RPMI8226 (cell line): ENCODE results near the gene SH2D5.

Experiments used
- DNase-seq: peaks from one replicate; pipeline ENCODE4 v3.0.0-alpha.2; 2015

SH2D5 gene

DNA sequence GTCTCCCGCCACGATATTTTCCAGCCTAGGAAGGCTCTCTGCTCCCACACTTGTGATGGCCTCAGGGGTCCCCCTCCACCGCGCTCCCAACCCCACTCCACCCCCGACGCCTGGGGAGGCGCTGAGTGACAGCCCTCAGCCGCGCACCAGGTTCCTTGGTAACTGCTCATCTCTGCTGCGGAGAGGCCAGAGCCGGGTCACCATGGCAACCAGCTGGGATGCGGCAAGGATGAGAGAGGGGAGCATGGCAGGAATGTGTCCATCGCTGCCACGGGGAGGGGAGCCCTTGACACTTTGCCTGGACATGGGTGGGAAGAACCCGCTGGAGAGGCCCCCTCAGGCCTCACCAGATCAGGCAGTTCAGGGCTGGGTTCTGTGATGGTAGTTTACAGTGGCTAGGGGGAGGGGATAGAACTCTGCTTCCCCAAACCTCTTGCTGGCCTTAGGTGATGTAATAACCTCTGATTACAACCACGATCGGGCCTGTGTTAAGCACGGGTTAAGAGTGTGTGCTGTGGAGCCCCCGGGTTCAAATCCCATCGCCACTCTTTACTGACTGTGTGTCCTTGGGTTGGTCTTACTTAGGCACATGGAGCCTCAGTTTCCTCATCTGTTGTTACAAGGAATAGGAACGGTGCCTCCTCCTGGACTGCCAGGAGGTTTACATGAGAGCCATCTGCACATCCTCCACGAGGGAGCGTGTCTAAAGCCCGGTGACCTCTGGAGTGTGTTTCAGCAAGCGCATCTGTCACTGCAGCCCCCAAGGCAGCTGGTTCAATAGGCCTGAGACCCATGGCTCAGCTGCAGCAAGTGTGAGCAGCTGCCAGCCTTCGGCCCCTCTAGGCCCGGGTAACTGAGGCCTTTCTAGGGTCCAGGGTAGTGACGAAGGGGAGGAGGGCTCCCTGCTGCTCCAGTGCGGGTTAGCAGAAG lies 21.0 kb downstream of the SH2D5 start:
- no peak for DNase-seq

DNA sequence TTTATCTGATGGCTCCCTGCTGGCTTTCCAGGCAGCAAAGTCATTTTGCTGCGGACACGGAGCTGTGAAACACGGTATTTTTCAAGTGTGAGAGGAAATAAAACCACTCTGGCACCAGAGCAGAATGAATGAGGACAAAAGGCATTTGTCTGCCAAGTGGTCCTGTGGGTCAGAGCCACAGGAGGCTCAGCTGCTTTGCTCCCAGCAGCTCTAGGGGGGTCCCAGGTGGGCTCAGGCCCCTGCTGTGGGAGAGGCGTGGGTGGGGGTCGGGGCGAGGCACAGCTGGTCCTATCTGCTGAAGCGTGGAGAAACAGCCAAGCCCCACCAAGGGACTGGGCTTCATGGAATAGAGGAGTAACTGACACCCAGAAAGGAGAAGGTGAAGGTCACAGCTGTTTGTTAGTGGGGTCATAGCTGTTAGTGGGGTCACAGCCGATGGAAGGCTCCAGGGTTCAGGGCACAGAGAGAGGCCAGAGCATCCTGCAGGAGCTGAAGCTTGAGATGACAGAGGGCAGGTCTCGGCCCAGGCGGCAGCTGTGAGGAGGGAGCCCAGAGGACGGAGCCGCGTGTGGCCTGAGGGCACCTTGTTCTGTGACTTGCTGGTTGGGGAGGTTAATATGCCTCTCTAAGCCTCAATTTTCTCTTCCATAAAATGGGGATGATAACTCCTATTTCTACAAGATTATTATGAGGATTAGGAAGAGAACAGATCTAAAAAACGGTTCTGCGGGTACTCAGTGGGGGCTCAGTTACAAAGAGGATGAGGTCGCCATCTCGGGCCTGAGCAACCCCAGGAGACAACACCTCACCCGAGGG lies 21.8 kb downstream of the SH2D5 start:
- DNase-seq: no peak

DNA sequence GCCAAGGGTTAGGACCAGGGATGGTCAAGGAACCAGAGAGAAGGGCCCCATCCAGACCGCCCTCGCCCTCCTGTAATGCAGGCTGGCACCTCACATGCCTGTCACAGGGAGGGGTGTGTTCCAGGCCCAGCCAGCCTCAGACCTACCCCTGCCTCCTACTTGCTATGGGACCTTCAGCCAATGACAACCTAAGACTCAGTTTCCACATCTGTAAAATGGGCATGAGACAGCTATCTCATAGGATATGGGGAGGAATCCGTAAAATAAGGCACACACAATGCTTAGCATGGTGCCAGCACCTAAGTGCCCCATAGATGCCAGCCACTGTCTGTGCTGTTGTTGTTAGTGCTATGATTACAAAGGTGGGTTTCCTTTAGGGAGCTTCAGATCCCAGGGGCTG lies 22.6 kb downstream of the SH2D5 start:
- no peak for DNase-seq

DNA sequence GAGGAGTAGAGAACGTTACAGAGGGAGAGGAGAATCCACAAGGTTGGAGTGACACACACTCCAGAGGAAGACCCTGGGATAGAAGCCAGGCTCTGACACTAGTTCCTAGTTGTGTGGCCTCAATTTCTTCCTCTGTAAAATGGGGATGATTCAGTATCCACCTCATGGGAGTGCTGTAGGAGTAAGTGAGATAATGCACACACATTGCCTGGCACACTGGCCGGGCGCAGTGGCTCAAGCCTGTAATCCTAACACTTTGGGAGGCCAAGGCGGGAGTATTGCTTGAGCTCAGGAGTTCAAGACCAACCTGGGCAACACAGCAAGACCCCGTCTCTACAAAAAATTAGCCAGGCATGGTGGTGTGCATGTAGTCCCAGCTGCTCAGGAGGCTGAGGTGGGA lies 23.6 kb downstream of the SH2D5 start:
- no peak for DNase-seq

DNA sequence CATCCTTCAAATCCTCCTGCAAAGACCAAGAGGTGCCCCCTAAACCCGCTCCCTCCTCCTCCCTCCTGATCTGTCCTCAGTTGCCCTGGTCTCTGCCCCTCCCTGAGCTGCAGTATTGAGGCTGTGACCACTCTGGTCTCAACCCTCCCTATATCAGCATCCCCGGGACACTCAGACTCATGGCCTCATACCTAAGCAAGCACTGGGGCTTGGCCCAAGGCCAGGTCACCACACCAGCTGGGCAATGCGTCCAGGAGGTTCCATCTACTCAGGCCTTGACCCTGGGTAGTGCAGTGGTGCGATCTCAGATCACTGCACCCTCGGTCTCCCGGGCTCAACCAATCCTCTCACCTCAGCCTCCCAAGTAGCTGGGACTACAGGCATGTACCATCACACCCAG lies 24.4 kb downstream of the SH2D5 start:
- DNase-seq: no peak

DNA sequence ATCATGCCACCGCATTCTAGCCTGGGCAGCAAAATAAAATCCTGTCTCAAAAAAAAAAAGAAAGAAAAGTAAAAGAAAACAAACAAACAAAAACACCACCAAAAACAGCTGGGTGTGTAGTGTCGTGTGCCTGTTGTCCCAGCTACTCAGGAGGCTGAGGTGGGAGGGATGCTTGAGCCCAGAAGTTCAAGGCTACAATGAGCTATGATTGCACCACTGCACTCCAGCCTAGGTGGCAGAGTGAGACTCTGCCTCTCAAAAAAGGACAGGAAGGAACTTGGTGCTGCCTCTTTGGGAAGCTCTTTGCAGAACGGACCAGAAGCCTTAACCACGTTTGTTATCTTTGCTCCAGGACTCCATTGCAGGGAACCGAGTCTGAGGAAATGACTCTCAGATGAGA lies 25.7 kb downstream of the SH2D5 start:
- no peak for DNase-seq

DNA sequence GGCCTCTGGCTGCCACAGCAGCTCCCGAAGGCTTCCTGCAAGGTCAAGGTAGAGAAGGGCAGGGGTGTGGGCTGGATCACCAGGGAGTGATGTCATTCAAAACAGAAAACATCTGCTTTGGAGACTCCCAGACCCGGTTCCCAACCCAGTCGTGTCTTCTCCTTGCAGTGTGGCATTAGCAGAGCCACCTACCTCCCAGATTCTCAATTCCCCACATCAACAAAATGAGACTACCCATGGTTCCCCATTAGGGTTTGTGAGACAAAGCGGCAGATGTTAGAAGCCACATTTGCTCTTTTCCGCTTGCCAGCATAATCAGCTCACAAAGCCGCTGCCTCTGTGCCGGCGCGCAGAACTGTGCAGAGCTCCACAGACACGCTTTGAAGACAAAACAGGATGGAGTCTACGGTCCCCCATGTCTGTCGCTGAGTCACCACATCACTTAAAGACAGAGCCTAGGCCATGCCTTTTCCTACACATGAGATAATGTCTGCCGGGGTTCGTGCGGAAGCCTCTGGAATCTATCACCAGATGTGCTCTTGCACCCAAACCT lies 27.2 kb downstream of the SH2D5 start:
- DNase-seq: no peak

DNA sequence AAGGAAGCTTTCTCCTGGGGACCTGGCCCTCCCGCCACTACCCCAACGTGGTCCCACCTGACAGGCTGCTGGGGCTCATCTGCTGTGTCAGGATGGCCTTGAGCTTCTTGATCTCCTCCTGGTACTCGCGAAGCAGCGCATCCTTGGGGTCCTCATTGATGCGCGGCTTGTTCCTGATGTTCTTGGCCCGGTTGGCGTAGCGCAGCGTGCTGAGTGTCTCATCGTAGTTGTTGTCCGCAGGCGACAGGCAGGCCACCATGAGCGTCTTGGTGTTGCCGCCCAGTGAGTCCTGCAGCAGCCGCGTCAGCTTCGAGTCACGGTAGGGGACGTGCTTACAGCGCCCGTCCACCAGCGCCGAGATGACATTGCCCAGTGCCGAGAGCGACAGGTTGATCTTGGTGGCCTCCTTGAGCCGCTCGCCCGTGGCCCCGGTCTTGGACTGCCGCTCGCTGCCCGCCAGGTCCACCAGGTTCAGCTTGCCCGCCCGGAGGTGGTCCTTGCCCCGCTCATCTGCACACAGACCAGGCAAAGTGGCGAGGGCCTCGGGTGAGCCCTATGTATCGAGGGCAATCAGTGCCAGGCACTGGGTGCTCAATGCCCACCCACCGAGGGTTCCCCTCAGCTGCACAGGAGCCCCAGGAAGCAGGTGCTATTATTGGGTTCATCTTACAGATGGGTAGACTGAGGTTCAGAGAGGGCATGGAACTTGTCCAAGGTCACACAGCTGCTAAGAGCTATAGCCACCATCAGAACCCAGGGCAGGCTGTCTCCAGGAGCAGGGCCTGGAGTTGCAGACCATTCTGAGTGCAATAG lies 27.9 kb downstream of the SH2D5 start:
- no peak for DNase-seq

DNA sequence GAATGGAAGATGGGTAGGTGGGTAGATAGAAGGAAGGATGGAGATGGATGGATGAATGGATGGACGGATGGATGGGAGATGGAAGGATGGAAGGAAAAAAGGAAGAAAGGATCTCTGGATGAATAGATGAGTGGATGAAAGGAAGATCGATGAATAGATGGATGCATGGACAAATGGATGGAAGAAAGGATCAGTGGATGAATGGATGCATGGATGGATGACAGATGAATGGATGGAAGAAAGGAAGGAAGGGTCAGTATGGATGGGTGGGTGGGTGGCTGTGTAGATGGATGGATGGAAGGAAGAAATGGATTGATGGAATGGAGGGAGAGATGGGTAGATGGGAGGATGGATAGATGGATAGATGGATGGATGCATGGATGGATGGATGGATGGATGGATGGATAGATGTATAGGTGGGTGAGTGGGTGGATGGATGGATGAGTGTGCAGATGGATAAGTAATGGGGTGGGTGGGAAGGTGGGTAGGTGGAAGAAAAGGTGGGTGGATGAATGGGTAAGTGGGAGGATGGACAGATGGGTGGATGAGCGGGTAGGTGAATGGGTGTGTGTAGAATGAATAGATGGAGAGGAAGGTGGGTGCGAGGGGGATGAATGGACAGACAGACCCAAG lies 29.3 kb downstream of the SH2D5 start:
- DNase-seq: no peak

DNA sequence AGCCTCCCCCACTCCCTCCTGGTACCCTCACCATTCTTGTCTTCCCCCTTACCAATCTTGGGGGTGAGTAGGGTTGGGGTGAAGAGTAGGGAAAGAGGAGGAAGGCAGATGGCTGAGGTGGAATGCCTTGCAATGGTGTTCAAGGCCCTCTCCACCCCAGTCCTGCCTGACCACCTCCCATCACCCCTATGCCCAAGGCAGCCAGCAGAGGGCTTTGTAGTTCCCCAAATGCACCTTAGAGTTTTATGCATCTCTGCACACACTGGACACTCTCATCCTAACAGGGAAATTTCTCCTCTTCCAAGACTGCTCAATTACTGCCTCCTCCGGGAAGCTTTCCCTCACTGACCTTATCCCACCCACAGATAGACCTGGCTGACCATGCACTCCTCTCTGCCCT lies 30.1 kb downstream of the SH2D5 start:
- peak; percentile 49 for DNase-seq

DNA sequence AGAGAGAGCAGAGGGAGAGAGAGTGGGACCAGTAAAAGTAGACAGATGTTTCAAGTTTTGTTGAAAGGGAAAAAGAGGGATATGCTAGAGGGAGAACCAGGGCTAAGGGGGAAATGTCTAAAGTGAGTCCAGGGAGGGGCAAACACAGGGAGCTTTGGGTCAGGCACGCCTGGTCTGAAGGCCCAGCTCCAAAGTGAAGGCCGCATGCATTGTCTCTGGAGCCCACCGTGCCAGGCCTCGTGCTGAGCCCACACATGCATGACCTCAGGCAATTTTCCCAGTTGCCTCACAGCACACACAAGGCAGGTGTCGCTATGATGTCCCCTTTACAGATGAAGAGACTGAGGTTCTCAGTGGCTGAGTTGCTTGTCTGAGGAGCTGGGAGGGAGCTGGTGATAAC lies 30.7 kb downstream of the SH2D5 start:
- DNase-seq: no peak

DNA sequence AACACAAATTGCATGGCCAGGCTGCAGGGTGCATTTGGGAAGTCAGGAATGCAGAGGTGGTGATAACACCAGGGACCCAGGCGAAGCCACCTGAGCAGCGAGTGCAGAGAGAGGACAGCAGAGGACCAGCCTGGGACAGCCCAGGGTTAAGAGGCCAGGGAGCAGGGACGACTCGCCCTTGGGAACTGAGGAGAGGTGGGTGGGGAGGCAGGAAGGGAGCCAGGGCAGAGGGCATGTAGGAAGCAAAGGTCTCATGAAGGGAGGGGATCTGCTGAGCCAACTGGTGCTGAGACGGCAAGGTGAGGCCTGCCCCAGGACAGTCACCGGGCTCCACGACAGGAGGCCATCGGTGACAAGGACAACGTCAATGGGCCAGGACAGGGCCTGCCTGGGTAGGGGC lies 31.1 kb downstream of the SH2D5 start:
- no peak for DNase-seq

DNA sequence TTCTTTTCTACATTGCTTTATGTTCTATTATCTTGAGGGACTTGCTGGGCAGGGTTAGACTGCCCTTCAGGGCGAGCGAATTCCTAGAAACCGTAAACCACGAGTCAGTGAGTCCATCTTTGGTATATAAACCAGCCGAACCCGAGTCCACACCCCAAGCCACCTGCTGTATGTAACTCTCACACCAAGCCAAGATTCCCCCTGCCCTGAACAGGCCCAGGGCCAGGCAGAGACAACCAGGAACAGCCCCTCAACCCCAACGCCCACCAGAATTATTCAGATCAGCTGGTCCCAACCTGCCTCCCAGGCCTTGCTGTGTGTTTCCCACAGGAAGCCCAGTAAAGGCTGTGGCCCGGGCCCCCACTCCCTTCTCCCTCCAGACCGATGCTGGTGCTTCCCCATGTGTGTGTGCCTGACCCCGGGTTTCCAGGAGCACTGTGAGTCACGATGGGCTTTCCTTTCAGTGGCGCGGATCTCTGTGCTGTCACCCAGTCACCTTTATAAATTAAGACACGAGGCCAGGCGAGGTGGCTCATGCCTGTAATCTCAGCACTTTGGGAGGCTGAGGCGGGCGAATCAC lies 31.8 kb downstream of the SH2D5 start:
- no peak for DNase-seq

DNA sequence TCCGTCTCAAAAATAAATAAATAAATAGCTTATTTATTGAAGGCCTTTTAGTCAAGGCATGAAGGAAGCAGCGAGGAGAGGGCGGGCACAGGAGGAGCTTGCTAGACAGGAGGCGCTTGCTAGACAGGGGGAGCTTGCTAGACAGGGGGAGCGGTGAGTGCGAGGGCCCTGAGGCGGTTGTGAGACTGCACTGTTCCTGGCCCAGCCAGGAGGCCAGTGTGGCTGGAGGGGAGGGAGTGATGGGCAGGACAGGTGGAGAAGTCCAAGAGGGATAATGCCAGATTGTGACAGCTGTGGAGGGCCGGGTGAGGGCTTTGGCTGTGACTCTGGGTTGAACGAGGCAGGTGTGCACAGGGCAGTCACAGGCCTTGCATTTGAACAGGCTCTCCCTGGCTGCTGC lies 32.9 kb downstream of the SH2D5 start:
- no peak for DNase-seq

DNA sequence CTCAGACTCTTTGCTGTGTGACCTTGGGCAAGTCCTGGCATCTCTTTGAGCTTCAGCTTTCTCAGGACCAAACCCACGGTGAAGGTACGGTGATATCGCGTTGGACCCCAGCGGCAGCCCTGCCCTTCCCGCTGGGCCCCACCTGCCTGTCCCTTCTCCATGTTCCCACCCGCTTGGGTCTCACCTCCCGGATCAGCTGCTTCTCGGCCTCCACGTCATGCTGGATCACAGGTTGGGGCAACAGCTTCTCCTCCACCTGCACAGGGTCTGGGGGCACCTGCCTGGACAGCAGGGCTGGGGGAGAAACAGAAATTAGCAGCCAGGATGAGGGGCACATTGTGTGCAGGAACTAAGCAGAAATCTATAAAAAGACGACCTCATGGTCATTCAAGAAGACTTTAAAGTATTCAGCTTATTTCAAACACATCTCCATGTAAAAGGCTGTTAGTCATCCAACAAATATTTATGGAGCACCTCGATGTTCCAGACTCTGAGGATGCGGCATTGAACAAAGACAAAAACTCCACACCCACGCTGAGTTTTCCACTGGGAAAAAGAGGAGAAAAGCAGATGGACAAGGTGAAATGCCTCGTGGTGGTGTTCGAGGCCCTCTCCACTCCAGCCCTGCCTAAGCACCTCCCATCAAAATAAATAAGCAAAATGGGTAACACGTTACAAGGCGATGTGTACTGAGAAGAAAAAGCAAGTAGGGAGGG lies 34.1 kb downstream of the SH2D5 start:
- DNase-seq: no peak

DNA sequence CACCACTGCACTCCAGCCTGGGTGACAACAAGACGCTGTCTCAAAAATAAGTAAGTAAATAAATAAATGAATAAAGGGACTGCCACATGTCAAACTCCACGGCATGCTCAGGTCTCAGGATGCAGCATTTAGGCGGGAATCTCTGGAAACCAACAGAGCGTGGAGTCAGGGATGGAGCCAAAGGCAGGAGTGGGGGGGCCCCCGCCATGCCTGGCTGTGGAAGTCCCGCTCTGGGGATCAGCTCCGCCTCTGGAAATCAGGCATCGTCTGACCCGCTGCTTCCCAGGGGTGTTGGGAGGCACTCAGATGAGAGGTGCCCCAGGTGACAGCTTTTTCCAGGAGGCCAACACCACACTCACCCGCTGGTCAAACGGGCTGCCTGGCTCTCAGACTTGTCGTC lies 34.9 kb downstream of the SH2D5 start:
- no peak for DNase-seq

DNA sequence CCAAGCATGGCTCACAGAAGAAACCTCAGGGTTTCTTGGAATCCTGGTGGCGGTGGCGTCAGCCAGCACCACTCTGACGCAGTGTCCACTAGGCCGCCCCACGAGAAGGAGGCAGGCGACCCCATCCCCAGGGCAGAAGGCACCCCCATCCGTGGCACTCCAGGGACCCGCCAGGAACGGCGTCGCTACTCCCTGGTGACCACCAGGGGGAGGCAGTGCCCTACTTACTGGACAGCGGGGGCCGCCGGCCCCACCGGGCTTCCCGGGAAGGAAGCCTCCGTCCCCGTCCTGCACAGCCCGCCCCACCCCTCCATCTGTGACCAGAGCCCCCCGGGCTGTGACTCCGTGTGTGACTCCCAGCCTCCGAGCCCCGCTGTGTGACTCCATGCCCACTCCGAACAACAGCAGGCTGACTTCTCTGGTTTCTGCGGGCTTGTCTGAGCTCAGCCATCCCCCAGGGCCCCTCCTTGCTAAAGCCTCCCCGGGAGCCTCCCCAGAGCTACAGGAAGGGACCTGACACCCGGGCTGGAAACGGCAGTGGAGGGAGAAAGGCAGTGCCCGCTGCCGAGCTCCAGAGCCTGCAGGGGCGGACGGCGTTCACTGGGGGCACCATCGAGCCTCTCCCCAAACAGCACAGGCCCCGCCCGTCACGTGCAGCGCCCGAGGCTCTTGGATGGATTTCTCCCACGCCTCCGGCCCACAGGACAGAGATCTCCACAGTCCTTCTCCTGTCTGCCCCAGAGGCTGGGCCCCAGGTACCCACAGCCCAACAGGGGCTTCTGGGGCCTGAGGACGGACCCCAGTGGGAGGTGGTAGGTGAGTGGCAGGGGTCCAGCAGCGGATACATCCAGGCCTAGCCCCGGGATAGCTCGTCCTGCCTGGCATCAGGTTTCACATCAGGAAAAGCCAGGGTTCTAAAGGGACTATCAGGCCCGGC lies 35.8 kb downstream of the SH2D5 start:
- peak; percentile 88 for DNase-seq

DNA sequence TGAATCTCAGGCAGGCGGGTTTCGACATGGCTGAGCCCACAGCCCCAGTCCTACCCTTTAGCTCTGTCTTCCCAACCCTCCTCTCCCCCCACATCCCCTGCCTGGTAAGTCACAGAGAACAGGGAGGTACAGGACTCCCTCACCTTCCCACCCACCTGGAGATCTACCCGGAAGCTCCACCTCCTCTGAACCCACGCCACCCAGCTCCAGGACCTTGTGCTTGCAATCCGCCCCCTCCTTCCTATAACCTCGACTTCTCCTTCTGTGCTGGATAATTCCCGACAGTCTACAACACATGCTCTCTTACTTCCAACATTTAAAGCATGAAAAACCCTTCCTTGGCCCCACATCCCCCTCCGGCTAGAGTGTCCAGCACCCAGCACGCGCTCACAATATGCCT lies 37.0 kb downstream of the SH2D5 start:
- no peak for DNase-seq

DNA sequence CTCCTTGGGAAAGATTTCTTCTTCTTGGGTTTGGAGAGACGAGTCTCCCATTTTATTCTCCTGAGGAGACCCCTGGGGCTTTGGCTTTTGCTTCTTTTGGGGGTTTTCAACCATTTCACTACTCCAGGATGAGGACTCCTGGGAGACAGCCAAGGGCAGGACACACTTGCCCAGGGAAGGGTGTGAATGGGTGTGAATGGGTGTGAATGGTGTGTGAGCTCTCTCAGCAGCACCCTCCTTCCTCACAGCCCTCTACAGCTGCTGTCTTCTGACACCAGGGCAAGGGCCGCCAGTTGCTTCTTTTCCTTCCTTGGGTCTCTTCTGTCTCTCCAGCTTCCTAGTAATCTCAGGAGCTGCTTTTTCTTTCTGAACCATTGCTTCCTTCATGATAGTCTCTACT lies 38.9 kb downstream of the SH2D5 start:
- peak; percentile 2 for DNase-seq

DNA sequence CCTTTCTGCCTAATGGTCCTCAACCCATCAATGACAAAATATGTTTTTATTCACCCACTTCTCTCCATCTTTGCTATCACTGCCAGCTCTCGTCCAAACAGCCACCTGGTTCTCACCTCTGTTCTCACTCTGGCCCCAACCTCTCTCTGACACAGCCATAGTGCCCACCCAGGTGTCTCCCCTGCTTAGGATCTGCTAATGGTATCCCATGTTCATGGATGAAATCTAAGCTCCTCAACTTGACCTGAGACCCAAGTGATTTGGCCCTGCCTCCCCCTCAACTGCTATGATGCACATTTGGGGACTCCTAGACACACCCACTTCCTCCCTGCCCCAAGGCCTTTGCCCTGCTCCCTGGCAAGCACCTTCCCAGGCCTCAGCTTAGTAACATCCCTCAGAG lies 40.6 kb downstream of the SH2D5 start:
- DNase-seq: peak; percentile 1
